ENCODE data around the gene NT5DC3.

Gene NT5DC3

DNA sequence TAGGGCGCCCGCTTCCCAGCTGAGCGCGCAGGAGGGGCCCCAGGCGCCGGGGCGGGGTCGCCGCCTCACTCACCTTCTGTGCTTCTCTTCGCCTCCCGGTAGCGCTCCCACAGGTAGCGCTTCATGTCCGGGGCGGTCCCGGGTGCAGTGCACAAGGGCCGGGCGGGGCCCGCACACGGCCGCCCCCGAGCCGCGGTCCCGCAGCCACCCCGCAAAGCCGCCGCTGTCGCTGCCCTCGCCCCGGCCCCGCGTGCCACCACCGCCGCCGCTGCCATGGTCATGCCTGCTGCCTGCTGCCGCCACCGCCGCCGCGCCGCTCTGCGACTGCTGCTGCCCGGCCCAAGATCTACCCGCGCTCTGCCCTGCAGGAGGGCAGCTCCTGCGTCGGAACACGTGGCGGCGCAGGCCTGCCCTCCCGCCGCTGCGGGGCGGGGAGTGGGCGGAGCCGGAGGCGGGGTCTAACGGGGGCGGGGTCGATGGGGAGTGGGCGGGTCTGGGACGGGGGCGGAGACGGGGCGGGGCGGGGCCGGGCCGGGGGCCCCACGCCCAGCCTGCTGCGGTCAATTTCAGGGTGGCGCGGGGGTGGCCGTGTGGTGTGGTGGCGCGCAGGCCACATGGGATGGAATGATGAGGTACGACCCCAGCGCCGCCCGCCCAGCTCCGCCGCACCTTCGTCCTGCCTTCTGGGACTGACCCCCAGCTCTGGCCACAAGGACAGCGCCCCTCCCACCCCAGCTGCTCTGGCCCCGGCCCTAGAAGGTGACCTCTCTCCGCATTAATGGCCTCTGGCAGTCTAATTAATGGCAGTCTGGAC is at the start of gene NT5DC3:
Gene NT5DC3, minus strand, starts transcription at position 359 of the 814 bp plus-strand sequence. Its CDS starts 78 bp downstream, at position 281.
- peak; percentile 93 for DNase-seq

DNA sequence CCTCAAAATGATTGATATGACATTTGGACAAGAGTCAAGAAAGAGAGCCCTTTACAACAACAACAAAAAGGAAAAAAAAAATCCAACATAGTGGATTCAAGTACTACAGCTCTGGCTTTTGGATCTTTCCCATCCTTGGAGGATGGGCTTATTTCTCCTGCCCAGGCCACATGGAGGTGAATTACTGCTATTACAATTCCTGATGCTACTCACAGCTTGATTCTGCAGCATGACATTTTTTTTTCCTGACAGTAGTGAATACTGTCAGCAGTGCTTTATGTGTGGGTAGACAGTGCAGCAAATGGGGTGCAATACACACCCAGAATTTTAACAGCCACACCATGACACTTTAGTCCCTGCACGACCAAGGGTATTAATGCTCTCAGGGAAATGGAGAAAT is 46.7 kb upstream of the NT5DC3 start:
- no peak for DNase-seq

GRCh38 chr12:103886195-103886797 is 45.3 kb upstream of the NT5DC3 start:
- no peak for DNase-seq

- DNase-seq, result peak; percentile 69
These were observed 43.3 kb upstream of the NT5DC3 start for GRCh38 chr12:103884316-103884715.

DNA sequence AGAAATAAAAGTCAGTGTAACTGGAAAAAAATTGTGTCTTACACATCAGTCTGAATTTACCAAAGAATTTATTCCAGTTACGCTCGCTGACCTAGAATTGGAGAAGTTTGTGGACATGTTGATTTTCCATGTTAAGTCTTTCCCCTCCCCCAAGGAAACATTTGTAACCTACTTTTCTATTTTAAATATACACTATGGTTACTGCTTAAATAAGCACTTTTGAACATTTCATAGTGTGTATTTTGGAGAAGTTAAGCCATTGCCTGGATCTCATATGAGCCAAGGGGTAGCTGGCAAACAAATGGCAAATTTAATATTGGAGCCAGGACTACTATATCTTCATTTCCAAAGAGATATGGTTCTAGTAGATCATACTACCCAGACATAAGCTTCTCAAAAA is 42.9 kb upstream of the NT5DC3 start:
- no peak for DNase-seq

- DNase-seq, result no peak
These were observed 42.0 kb upstream of the NT5DC3 start for GRCh38 chr12:103882861-103883596.

DNA sequence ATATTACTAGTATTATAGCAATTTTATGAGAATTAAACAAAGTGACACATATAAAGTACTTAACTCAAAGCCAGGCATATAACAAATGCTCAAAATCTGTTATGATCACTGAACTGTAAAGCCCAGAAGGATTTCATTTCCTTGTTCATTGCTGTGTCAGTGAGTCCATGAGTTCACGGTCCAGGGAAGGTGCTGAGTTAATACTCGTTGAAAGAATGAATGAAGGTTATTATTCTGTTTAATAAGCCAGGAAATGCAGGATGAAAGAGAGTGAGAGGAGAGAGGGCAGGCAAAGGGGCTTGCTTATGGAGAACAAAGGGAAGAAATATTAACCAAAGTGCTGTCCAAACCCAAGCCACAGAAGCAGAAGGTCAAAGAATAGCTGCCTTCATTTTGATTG is 40.2 kb upstream of the NT5DC3 start:
- no peak for DNase-seq

DNA sequence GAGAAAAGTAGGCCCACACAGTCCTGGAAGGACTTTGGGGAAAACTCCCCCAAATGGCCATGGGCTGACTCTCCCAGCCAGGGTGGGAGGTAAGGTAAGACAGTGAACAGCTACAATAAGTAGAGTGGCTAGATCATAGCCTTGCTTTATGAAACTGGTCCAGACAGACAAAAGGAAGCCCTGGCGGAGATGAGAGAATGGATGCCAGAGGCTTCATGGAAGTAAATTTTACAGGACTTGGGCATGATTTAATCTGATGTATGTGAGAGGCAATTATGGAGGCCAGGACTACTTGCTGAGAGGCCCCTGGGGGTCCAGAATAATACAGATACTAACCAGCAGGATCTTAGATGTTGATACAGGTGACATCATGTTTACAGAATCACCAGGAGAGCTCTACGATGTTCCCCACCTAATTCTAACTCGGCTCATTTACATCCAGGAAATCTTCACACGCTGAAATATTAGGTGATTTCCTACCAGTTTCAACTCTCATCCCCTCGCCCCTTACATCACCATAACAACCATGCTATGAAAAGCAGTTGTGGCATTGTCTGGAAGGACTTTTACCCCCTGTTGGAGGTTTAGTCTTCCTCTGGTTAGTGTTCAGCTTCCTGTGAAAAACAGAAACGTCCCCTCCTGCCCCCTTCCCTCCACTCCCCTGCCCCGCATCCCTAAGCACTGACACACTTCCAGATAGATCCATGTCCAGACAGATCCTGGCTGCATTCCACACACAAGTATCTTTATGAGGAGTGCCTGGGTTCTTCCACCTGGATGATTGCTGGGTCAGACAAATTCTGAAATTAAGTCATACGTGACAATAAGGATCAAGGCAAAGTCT is 39.5 kb upstream of the NT5DC3 start:
- no peak for DNase-seq

- no peak for DNase-seq
These were observed 38.8 kb upstream of the NT5DC3 start for GRCh38 chr12:103879878-103880277.

- DNase-seq, result no peak
These were observed 38.1 kb upstream of the NT5DC3 start for GRCh38 chr12:103879048-103879692.

DNA sequence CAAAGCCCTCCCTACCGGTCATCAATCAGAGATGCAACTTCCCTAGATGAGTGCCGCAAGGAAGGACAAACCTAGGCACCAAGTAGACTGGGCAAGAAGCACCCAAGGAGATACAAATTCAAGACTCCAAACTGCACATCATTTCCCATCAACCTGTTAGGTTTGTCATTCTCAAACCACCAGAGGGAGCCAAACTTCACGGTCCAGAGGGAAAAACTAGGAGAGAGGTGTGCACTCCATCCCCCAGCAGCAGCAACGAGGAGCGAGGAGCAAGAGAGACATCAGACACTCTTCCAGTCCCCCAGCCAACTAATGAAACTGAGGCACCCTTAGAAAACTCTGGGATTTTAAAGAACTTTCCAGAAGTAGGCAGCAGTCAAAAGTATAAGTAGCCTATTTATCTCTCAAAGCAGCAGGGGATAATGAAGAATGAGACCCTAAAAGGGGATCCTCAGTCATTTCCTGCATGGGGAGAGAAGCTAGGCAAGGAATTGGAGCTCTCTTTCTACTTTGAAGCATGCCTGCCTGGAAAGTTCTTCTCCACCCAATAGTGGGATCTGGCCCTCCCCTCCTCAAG is 37.0 kb upstream of the NT5DC3 start:
- DNase-seq, result peak; percentile 79

GRCh38 chr12:103877288-103877687 is 36.3 kb upstream of the NT5DC3 start:
- no peak for DNase-seq

DNA sequence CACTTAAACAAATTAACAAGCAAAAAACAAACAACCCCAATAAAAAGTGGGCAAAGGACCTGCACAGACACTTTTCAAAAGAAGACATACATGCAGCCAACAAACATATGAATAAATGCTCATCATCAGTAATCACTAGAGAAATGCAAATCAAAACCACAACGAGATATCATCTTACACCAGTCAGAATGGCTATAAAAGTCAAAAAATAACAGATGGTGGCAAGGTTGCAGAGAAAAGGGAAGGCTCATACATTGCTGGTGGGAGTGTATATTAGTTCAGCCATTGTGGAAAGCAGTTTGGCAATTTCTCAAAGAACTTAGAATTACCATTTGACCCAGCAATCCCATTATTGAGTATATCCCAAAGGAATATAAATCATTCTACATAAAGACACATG is 34.6 kb upstream of the NT5DC3 start:
- no peak for DNase-seq

- DNase-seq, result no peak
These were observed 27.2 kb upstream of the NT5DC3 start for GRCh38 chr12:103868215-103868614.

GRCh38 chr12:103865151-103865730 is 24.2 kb upstream of the NT5DC3 start:
- no peak for DNase-seq

DNA sequence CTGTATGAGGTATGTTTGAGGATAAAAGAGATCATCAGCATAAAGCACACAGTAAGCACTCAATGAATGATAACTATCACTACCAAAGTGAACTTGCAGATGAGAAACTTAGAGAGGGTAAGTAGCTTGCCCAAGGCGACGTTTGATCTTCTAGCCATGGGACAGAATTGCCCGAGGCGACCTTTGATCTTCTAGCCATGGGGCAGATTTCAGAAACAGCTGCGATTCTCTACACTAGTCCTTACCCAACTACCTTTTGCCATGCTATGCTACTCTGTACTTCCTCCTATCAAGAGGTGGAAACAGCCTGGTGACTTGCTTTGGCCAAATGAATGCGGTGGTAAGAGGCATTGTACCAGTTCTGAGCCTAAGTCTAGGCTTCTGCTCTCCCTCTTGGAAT is 23.7 kb upstream of the NT5DC3 start:
- DNase-seq, result no peak

GRCh38 chr12:103858953-103859601 is 18.0 kb upstream of the NT5DC3 start:
- no peak for DNase-seq

GRCh38 chr12:103858335-103858734 is 17.3 kb upstream of the NT5DC3 start:
- DNase-seq, result no peak

GRCh38 chr12:103857164-103857563 is 16.1 kb upstream of the NT5DC3 start:
- DNase-seq, result no peak

DNA sequence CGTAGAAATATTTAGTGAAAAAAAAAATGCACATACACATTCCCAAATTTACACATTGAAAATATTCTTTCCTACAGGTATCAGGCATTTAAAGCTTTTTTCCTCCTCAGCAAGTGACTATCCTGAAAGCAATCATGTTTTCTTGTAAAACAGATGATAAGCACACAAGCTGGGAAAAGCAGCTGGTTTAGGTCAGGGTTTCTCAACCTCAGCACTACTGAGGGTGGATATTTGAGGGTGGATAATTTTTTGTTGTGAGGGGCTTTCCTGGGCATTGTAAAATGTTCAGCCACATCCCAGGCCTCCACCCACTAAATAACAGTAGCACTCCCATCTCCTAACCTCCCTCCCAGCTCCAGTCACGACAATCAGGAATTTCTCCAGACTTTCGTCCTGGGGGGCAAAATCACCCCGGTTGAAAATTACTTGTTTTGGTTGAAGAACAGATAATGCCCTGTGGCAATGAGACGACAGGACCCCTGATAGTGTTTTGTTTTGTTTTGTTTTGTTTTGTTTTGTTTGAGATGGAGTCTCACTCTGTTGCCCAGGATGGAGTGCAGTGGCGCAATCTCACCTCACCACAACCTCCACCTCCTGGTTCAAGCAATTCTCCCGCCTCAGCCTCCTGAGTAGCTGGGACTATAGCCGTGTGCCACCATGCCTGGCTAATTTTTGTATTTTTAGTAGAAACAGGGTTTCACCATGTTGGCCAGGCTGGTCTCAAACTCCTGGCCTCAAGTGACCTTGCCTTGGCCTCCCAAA is 15.0 kb upstream of the NT5DC3 start:
- DNase-seq, result no peak

Measured in activated effector memory CD4-positive, alpha-beta T cell treated with anti-CD3 and anti-CD28 coated beads, Interleukin-2, amount 50 U/mL, for 16 hours (primary cell).